HG02798 (cell line): Measurements from ENCODE around the gene EFNA1.

Experiments
- ATAC-seq: cut with Tn5 transposase; IDR thresholded peaks from one replicate; pipeline ENCODE4 v1.9.1; 2021; ENCODE audit warnings: mild to moderate bottlenecking; ENCODE audit not compliant: unreplicated experiment, poor library complexity

Gene EFNA1

GRCh38 chr1:155184351-155184811, 56.7 kb downstream of the EFNA1 start:
- no peak for ATAC-seq
